Left lung (tissue), 10 donors: Measurements from ENCODE around the gene SLAMF6. TPM values are rescaled to one million over a fixed set of nuclear protein-coding genes. Genes with fewer than 3 reads are reported as not detected.

Source experiments
- ATAC-seq: fragments of 200-7000 bp; cut with Tn5 transposase; one replicate; pipeline ENCODE4 v1.9.1; 2020; ENCODE audit warnings: moderate library complexity
- DNase-seq, 4 donors: peaks; one replicate each; pipeline ENCODE4 v3.0.0-alpha.2; 2013 to 2020
- H3K27ac ChIP-seq, 2 donors: fragments of 200-600 bp; sonication (generic) in 1 of 2; one replicate each; pipeline versions ENCODE4 v1.5.0 to v1.8.0; 2020 to 2021
- H3K27me3 ChIP-seq, 2 donors: fragments of 200-600 bp; sonication (generic) in 1 of 2; one replicate each; pipeline versions ENCODE4 v1.5.0 to v1.8.0; 2020 to 2021
- H3K36me3 ChIP-seq, 2 donors: fragments of 200-600 bp; sonication (generic) in 1 of 2; one replicate each; pipeline versions ENCODE4 v1.5.0 to v1.8.0; 2020 to 2021
- H3K4me1 ChIP-seq, 2 donors: fragments of 200-600 bp; one replicate each; pipeline ENCODE4 v1.8.0; 2021
- H3K4me3 ChIP-seq, 2 donors: fragments of 200-600 bp; sonication (generic) in 1 of 2; one replicate each; pipeline versions ENCODE4 v1.5.0 to v1.8.0; 2020 to 2021; ENCODE audit warnings: mild to moderate bottlenecking in 1 of 2
- H3K9me3 ChIP-seq, 2 donors: fragments of 200-600 bp; sonication (generic) in 1 of 2; one replicate each; pipeline versions ENCODE4 v1.5.0 to v1.8.0; 2020 to 2021
- CTCF ChIP-seq, 2 donors: fragments of 200-600 bp; sonication (generic) in 1 of 2; IDR thresholded peaks; one replicate each; pipeline versions ENCODE4 v1.5.0 to v1.8.0; 2021; ENCODE audit warnings: antibody characterized with exemption in 2 of 2
- intact Hi-C, 2 donors: fragments of 100-400 bp; cut with DNase I; formaldehyde crosslinking; loops; one replicate each; pipeline versions ENCODE4 v1.11.2 to v1.14.2; 2022
- polyA plus RNA-seq, 6 donors: library from polyadenylated mRNA; unstranded; fragments of 120-200 nt; gene quantifications; one replicate each; pipeline ENCODE4 v1.2.1, GENCODE V29; 2013; ENCODE audit not compliant: insufficient read length in 6 of 6
- total RNA-seq, 2 donors: library from RNA; stranded (reverse); fragmentation: NEBNext Ultra II Directional; extraction: Animal tissue kit (Norgen Biotek cat#: 25700); gene quantifications; one replicate each; pipeline ENCODE4 v1.2.1, GENCODE V29; 2021
- donor health status: DM: no; HTN: yes; CAD: no.
- donor health status: DM: no; HTN: no; CAD: no.

Gene SLAMF6
- total and polyA plus RNA-seq, 8 donors, result 0.10 to 2.8 (median 0.57) TPM

GRCh38 chr1:160438935-160439334 lies 84.1 kb downstream of the SLAMF6 start:
- intact Hi-C loops, result no loop called here
- H3K9me3 ChIP-seq, result no peaks in the 10 kb centered on the region
- no peak for TF ChIP-seq CTCF (IDR thresholded peaks at IDR 0.05)
- H3K4me1 ChIP-seq, result peaks cover 0 to 3% of the 10 kb centered on the region in 2 donors
- DNase-seq (no peak), ATAC-seq (no peak)
- no peak overlapping the region for H3K4me3 ChIP-seq
- no peak overlapping the region for H3K27ac ChIP-seq
- H3K27me3 ChIP-seq, result no peaks in the 10 kb centered on the region
- no peaks in the 10 kb centered on the region for H3K36me3 ChIP-seq

- Histone ChIP-seq H3K4me1 (peaks cover 0 to 3% of the 10 kb centered on the region in 2 donors), H3K27ac (peak overlapping the region in 1 of 2 donors; percentile 36), H3K9me3 (no peaks in the 10 kb centered on the region), H3K27me3 (no peaks in the 10 kb centered on the region), H3K4me3 (no peak overlapping the region), H3K36me3 (no peaks in the 10 kb centered on the region)
- ATAC-seq, result no peak
- intact Hi-C loops, result no loop called here
- no peak for DNase-seq
- TF ChIP-seq CTCF (IDR thresholded peaks at IDR 0.05), result no peak
These were observed 84.6 kb downstream of the SLAMF6 start for GRCh38 chr1:160438317-160438918.

- peaks cover 0 to 3% of the 10 kb centered on the region in 2 donors for H3K4me1 ChIP-seq
- H3K27ac ChIP-seq, result peak overlapping the region in 1 of 2 donors; percentile 36
- no peaks in the 10 kb centered on the region for H3K27me3 ChIP-seq
- no peaks in the 10 kb centered on the region for H3K9me3 ChIP-seq
- intact Hi-C loops, result no loop called here
- no peaks in the 10 kb centered on the region for H3K36me3 ChIP-seq
- ATAC-seq (peak; percentile 13), DNase-seq (no peak)
- H3K4me3 ChIP-seq, result no peak overlapping the region
- TF ChIP-seq CTCF (IDR thresholded peaks at IDR 0.05), result no peak
These were observed 85.4 kb downstream of the SLAMF6 start for GRCh38 chr1:160437432-160438316.

- no peaks in the 10 kb centered on the region for H3K9me3 ChIP-seq
- H3K27me3 ChIP-seq, result no peaks in the 10 kb centered on the region
- DNase-seq (no peak), ATAC-seq (no peak)
- TF ChIP-seq CTCF (IDR thresholded peaks at IDR 0.05), result no peak
- H3K4me3 ChIP-seq, result no peak overlapping the region
- intact Hi-C loops, result no loop called here
- no peaks in the 10 kb centered on the region for H3K36me3 ChIP-seq
- H3K4me1 ChIP-seq, result peaks cover 0 to 7% of the 10 kb centered on the region in 2 donors
- no peak overlapping the region for H3K27ac ChIP-seq
These were observed 86.1 kb downstream of the SLAMF6 start for GRCh38 chr1:160436966-160437365.

Other genes with a start within 250 kb of the SLAMF6 start
- 10 to 100 TPM; 42.9 to 57.1 TPM for gene PEX19, start 238.1 kb downstream of the SLAMF6 start, total RNA-seq
- gene PEX19, start 238.1 kb downstream of the SLAMF6 start, polyA plus RNA-seq, result 10 to 100 TPM; 67.0 to 76.0 (median 72.6) TPM
- gene COPA, start 180.0 kb downstream of the SLAMF6 start, total RNA-seq, result 100 to 1,000 TPM; 174 to 181 TPM
- gene COPA, start 180.0 kb downstream of the SLAMF6 start, polyA plus RNA-seq, result 100 to 1,000 TPM; 149 to 182 (median 172) TPM
- 10 to 100 TPM; 90.7 to 93.8 TPM for gene NCSTN, start 179.9 kb downstream of the SLAMF6 start, total RNA-seq
- 100 to 1,000 TPM; 111 to 125 (median 118) TPM for gene NCSTN, start 179.9 kb downstream of the SLAMF6 start, polyA plus RNA-seq
- under 1 TPM; 0.09 to 0.26 TPM for gene NHLH1, start 156.2 kb downstream of the SLAMF6 start, total RNA-seq
- under 1 TPM; 0.13 to 0.58 (median 0.23) TPM for gene NHLH1, start 156.2 kb downstream of the SLAMF6 start, polyA plus RNA-seq
- 1 to 10 TPM; 2.7 to 5.5 TPM for gene VANGL2, start 122.7 kb downstream of the SLAMF6 start, total RNA-seq
- gene VANGL2, start 122.7 kb downstream of the SLAMF6 start, polyA plus RNA-seq, result 10 to 100 TPM; 35.6 to 42.7 (median 38.5) TPM
- gene CD84, start 56.2 kb upstream of the SLAMF6 start, total RNA-seq, result 10 to 100 TPM; 17.2 to 39.7 TPM
- 1 to 10 TPM; 1.6 to 2.6 (median 2.1) TPM for gene CD84, start 56.2 kb upstream of the SLAMF6 start, polyA plus RNA-seq
- gene SLAMF1, start 123.8 kb upstream of the SLAMF6 start, total RNA-seq, result 1 to 10 TPM in 1 of 2 donors, under 1 TPM in 1; 0.76 to 2.5 TPM
- under 1 TPM in 5 of 6 donors, not detected in 1; 0.09 to 0.27 (median 0.13) TPM for gene SLAMF1, start 123.8 kb upstream of the SLAMF6 start, polyA plus RNA-seq
- gene CD48, start 188.6 kb upstream of the SLAMF6 start, total RNA-seq, result 10 to 100 TPM in 1 of 2 donors, 1 to 10 TPM in 1; 9.9 to 35.5 TPM
- gene CD48, start 188.6 kb upstream of the SLAMF6 start, polyA plus RNA-seq, result 10 to 100 TPM in 1 of 6 donors, 1 to 10 TPM in 5; 5.8 to 10.3 (median 6.9) TPM
- 10 to 100 TPM; 16.9 to 33.8 TPM for gene SLAMF7, start 216.0 kb upstream of the SLAMF6 start, total RNA-seq
- 1 to 10 TPM in 3 of 6 donors, under 1 TPM in 3; 0.77 to 1.7 (median 1.00) TPM for gene SLAMF7, start 216.0 kb upstream of the SLAMF6 start, polyA plus RNA-seq